Nephron progenitor cell (in vitro differentiated cells): ENCODE results near the gene FCAR.
"Not testable (repeated sequence)": the region's sequence is repeated elsewhere in the genome, so short reads cannot be mapped to it uniquely, and the experiment has no call there.

Source experiments
- DNase-seq: peaks from one replicate; pipeline ENCODE4 v3.0.0; 2021
- H3K27ac Mint-ChIP-seq: 2 replicates; pipeline ENCODE4 v1.8.0; 2021; ENCODE audit warnings: mild to moderate bottlenecking, moderate library complexity, mixed read lengths
- H3K27me3 Mint-ChIP-seq: 2 replicates; pipeline ENCODE4 v1.8.0; 2021; ENCODE audit warnings: mild to moderate bottlenecking, low read depth, mixed read lengths; ENCODE audit not compliant: poor library complexity
- H3K36me3 Mint-ChIP-seq: 2 replicates; pipeline ENCODE4 v1.8.0; 2021; ENCODE audit warnings: low read depth, mixed read lengths
- H3K4me1 Mint-ChIP-seq: 2 replicates; pipeline ENCODE4 v1.8.0; 2021; ENCODE audit warnings: mixed read lengths
- H3K4me3 Mint-ChIP-seq: 2 replicates; pipeline ENCODE4 v1.8.0; 2021; ENCODE audit warnings: mild to moderate bottlenecking, moderate library complexity, mixed read lengths
- H3K9me3 Mint-ChIP-seq: 2 replicates; pipeline ENCODE4 v1.8.0; 2021; ENCODE audit warnings: mild to moderate bottlenecking, moderate library complexity, mixed read lengths
- CTCF ChIP-seq: fragments of 200-600 bp; sonication (generic); IDR thresholded peaks from 2 replicates; pipeline ENCODE4 v1.5.0; 2021; ENCODE audit warnings: antibody characterized with exemption

FCAR gene

GRCh38 chr19:54905803-54906511, 31.9 kb downstream of the FCAR start, which contains the start of gene NCR1:
TSS of gene NCR1 (plus strand) at chr19:54906148. CDS start at chr19:54906188, 40 bp downstream.
- no peak for TF ChIP-seq CTCF
- peaks cover 5% of the 10 kb centered on the region for H3K36me3 Mint-ChIP-seq
- no peaks in the 10 kb centered on the region for H3K4me1 Mint-ChIP-seq
- no peaks in the 10 kb centered on the region for H3K27me3 Mint-ChIP-seq
- peaks cover 67% of the 10 kb centered on the region for H3K9me3 Mint-ChIP-seq
- H3K27ac Mint-ChIP-seq: no peak within 1 kb of the TSS
- H3K4me3 Mint-ChIP-seq: no peak within 1 kb of the TSS
- DNase-seq: no peak

GRCh38 chr19:54906819-54907218, 32.8 kb downstream of the FCAR start:
- DNase-seq: no peak
- Mint-ChIP-seq H3K27ac (no peak overlapping the region), H3K27me3 (no peaks in the 10 kb centered on the region), H3K9me3 (peaks cover 67% of the 10 kb centered on the region), H3K4me3 (no peak overlapping the region), H3K4me1 (no peaks in the 10 kb centered on the region), H3K36me3 (peaks cover 5% of the 10 kb centered on the region)
- TF ChIP-seq CTCF: no peak

GRCh38 chr19:54907899-54908298, 33.9 kb downstream of the FCAR start:
- not testable (repeated sequence) for H3K4me3 Mint-ChIP-seq, DNase-seq, H3K36me3 Mint-ChIP-seq, H3K27me3 Mint-ChIP-seq, H3K27ac Mint-ChIP-seq, H3K4me1 Mint-ChIP-seq
- H3K9me3 Mint-ChIP-seq: peaks cover 67% of the 10 kb centered on the region

GRCh38 chr19:54916822-54917221, 42.8 kb downstream of the FCAR start:
- peaks cover 85% of the 10 kb centered on the region for H3K9me3 Mint-ChIP-seq
- H3K36me3 Mint-ChIP-seq: no peaks in the 10 kb centered on the region
- H3K27ac Mint-ChIP-seq: no peak overlapping the region
- H3K4me1 Mint-ChIP-seq: no peaks in the 10 kb centered on the region
- H3K4me3 Mint-ChIP-seq: no peak overlapping the region
- DNase-seq: no peak
- TF ChIP-seq CTCF: no peak
- H3K27me3 Mint-ChIP-seq: peaks cover 10% of the 10 kb centered on the region

GRCh38 chr19:54918499-54918898, 44.5 kb downstream of the FCAR start:
- H3K4me1 Mint-ChIP-seq: no peaks in the 10 kb centered on the region

GRCh38 chr19:54919646-54920563, 45.9 kb downstream of the FCAR start:
- Mint-ChIP-seq H3K9me3 (peaks cover 86% of the 10 kb centered on the region), H3K27me3 (peaks cover 15% of the 10 kb centered on the region)
- H3K4me1 Mint-ChIP-seq, H3K27ac Mint-ChIP-seq, H3K4me3 Mint-ChIP-seq, DNase-seq, H3K36me3 Mint-ChIP-seq: not testable (repeated sequence)

More at GRCh38 chr19:54918499-54918898, 44.5 kb downstream of the FCAR start:
- TF ChIP-seq CTCF: no peak
- no peak overlapping the region for H3K27ac Mint-ChIP-seq
- H3K4me3 Mint-ChIP-seq: no peak overlapping the region
- no peaks in the 10 kb centered on the region for H3K36me3 Mint-ChIP-seq
- H3K9me3 Mint-ChIP-seq: peaks cover 86% of the 10 kb centered on the region
- H3K27me3 Mint-ChIP-seq: peaks cover 13% of the 10 kb centered on the region
- no peak for DNase-seq
